Activated T-helper 17 cell treated with anti-CD3 and anti-CD28 coated beads, Interleukin-2, amount 50 U/mL, for 72 hours (primary cell): Measurements from ENCODE around the gene LAPTM5. TPM values are rescaled to one million over a fixed set of nuclear protein-coding genes. Genes with fewer than 3 reads are reported as not detected.

Experiments used
- ATAC-seq: fragments of 150-1000 bp; cut with Tn5 transposase; replicated peaks from 2 replicates; pipeline ENCODE4 v1.10.0; 2021; ENCODE audit warnings: mild to moderate bottlenecking, moderate library complexity
- H3K27ac Mint-ChIP-seq: one replicate; pipeline ENCODE4 v1.8.0; 2022; ENCODE audit warnings: mixed read lengths
- H3K27me3 Mint-ChIP-seq: one replicate; pipeline ENCODE4 v1.8.0; 2022; ENCODE audit warnings: mixed read lengths
- H3K36me3 Mint-ChIP-seq: one replicate; pipeline ENCODE4 v1.8.0; 2022; ENCODE audit warnings: low read depth, mild to moderate bottlenecking, mixed read lengths
- H3K4me1 Mint-ChIP-seq: one replicate; pipeline ENCODE4 v1.8.0; 2022; ENCODE audit warnings: mixed read lengths
- H3K4me3 Mint-ChIP-seq: one replicate; pipeline ENCODE4 v1.8.0; 2022; ENCODE audit warnings: mild to moderate bottlenecking, mixed read lengths
- H3K9me3 Mint-ChIP-seq: one replicate; pipeline ENCODE4 v1.8.0; 2022; ENCODE audit warnings: mixed read lengths
- total RNA-seq, 2 donors: library from RNA; stranded (reverse); gene quantifications; one replicate each; pipeline ENCODE4 v1.2.3, GENCODE V29; 2022

Gene LAPTM5
- total RNA-seq, 2 donors from 2014 or later, result 316 to 333 TPM

DNA sequence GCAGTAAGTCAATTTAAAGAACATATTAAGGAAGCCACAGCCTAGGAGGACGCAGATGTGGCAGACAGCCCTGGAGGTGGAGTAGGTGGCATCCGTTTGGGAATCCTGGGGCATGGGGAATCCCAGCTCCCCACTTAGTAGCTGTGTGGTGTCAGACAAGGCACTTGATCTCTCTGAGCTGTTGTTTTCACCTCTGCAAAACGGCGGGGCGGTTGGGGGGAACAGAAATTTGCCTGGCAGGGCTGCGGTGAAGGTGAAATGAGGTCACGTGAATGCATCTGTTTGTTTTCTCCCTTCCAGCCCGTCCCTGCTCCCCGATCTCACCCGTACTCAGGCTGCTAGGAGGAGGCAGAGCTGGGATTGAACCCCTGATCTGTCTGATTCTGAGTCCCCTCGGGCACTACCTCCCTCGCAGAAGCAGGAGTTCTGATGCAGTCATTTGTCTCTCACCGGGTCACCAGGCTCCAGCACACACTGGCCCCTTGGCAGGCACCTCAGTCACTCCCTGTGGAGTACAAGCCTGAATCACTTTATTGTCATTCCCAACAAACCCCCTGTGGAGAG, 2.2 kb upstream of the LAPTM5 start:
- Mint-ChIP-seq H3K9me3 (no peaks in the 10 kb centered on the region), H3K27ac (peak overlapping the region; percentile 98), H3K4me1 (peaks cover 39% of the 10 kb centered on the region), H3K27me3 (no peaks in the 10 kb centered on the region), H3K4me3 (peak overlapping the region; percentile 85), H3K36me3 (peaks cover 28% of the 10 kb centered on the region)
- peak; percentile 13 for ATAC-seq

DNA sequence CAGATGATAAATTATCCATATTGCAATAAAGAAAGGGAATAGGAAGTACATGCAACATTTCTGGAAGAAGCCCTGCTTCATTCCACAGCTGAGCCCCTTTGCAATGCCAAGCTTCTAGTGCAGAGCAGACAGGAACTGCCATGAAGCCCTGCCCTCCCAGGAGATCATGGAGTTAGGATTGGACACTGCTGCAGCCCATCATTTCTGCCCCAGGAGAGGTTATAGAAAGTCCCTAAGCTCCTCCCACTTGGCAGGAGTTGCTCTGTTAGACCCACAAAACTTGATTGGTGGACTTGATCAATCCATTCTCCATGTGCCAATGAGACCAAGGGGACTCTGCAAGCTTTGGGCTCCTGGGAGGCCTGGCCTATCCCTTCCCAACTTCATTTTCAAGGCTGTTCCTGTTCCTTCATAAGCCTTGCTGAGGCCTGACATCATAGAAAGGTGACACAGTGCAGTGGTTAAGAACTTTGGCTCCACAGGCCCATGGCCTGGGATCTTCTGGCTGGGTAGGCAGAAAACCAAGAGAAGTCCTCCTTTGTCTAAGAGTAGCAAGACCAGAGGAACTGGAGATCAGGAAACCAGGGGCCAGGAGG, 1.3 kb upstream of the LAPTM5 start:
- ATAC-seq, result peak; percentile 23
- no peaks in the 10 kb centered on the region for H3K9me3 Mint-ChIP-seq
- H3K36me3 Mint-ChIP-seq, result peaks cover 37% of the 10 kb centered on the region
- peak overlapping the region; percentile 85 for H3K4me3 Mint-ChIP-seq
- H3K27me3 Mint-ChIP-seq, result no peaks in the 10 kb centered on the region
- H3K4me1 Mint-ChIP-seq, result peaks cover 44% of the 10 kb centered on the region
- H3K27ac Mint-ChIP-seq, result peak overlapping the region; percentile 98

- Mint-ChIP-seq H3K27ac (peak overlapping the region; percentile 98), H3K9me3 (no peaks in the 10 kb centered on the region), H3K36me3 (peaks cover 44% of the 10 kb centered on the region), H3K4me3 (peak overlapping the region; percentile 85), H3K4me1 (peaks cover 51% of the 10 kb centered on the region), H3K27me3 (no peaks in the 10 kb centered on the region)
- ATAC-seq, result no peak
Observed at GRCh38 chr1:30758121-30758688, 631 bp upstream of the LAPTM5 start.

DNA sequence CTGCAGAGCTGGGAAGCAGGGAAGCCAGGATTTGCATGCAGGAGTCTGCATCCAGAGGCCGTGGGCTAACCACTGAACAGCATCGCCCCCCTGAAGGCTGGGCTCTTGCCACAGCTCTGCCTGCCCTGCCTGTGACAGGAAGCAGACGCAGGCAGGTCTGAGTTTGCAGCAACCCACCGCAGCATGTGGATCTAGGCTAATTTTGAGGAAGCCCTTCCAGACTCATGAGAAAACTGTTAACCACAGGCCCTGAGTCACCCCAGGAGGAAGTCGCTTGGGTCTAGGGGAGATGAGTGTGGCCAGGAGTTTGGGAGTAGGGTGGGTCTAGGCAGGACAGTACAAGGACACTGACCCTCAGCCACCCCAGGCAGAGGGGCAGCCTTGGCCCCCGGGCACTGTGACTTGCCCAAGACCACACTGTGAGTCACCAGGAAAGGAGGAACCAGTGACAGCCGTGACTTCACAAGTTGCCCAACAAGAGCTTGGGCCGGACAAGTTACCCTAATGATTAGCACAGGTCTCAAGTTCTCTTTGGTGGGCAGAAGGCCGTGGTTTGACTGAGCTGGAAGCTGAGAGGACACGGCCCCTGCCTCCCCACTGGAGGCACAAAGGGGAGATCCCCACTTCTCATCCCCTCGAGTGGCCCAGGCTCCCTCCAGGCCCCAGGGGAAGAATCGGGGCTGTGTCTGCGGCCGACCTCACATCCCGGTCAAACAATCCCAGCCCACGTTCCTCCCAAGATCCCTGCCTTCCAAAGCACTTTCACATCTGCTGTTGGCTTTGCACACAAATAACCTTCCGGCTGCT, 826 bp downstream of the LAPTM5 start:
- Mint-ChIP-seq H3K4me1 (peaks cover 52% of the 10 kb centered on the region), H3K9me3 (no peaks in the 10 kb centered on the region), H3K27ac (peak overlapping the region; percentile 98), H3K4me3 (peak overlapping the region; percentile 85), H3K36me3 (peaks cover 59% of the 10 kb centered on the region), H3K27me3 (no peaks in the 10 kb centered on the region)
- ATAC-seq, result peak; percentile 70

DNA sequence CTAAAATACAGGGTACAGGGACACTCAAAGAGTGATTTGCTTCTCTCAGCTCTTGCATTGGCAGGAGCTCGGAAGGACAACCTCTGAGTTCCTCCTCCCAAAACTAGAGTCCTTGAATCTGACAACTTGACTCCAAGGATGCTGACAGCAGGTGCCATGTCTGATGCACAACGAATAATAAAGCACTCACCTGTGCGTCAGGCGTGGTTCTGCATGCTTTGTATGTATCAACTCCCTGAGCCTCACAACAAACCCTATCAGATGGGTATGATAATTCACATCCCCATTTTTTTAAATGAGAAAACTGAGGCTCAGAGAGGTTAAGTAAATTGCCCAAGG, 1.4 kb downstream of the LAPTM5 start:
- H3K27me3 Mint-ChIP-seq, result no peaks in the 10 kb centered on the region
- peaks cover 49% of the 10 kb centered on the region for H3K4me1 Mint-ChIP-seq
- H3K9me3 Mint-ChIP-seq, result no peaks in the 10 kb centered on the region
- no peak for ATAC-seq
- peak overlapping the region; percentile 98 for H3K27ac Mint-ChIP-seq
- peaks cover 64% of the 10 kb centered on the region for H3K36me3 Mint-ChIP-seq
- peak overlapping the region; percentile 85 for H3K4me3 Mint-ChIP-seq

GRCh38 chr1:30755746-30756145, 1.8 kb downstream of the LAPTM5 start:
- H3K27ac Mint-ChIP-seq, result peak overlapping the region; percentile 50
- no peaks in the 10 kb centered on the region for H3K27me3 Mint-ChIP-seq
- peaks cover 67% of the 10 kb centered on the region for H3K36me3 Mint-ChIP-seq
- H3K9me3 Mint-ChIP-seq, result no peaks in the 10 kb centered on the region
- ATAC-seq, result no peak
- H3K4me1 Mint-ChIP-seq, result peaks cover 45% of the 10 kb centered on the region
- H3K4me3 Mint-ChIP-seq, result peak overlapping the region; percentile 85

GRCh38 chr1:30755334-30755733, 2.2 kb downstream of the LAPTM5 start:
- Mint-ChIP-seq H3K27ac (peak overlapping the region; percentile 50), H3K9me3 (no peaks in the 10 kb centered on the region), H3K27me3 (no peaks in the 10 kb centered on the region), H3K4me3 (peak overlapping the region; percentile 85), H3K4me1 (peaks cover 44% of the 10 kb centered on the region), H3K36me3 (peaks cover 69% of the 10 kb centered on the region)
- ATAC-seq, result no peak

DNA sequence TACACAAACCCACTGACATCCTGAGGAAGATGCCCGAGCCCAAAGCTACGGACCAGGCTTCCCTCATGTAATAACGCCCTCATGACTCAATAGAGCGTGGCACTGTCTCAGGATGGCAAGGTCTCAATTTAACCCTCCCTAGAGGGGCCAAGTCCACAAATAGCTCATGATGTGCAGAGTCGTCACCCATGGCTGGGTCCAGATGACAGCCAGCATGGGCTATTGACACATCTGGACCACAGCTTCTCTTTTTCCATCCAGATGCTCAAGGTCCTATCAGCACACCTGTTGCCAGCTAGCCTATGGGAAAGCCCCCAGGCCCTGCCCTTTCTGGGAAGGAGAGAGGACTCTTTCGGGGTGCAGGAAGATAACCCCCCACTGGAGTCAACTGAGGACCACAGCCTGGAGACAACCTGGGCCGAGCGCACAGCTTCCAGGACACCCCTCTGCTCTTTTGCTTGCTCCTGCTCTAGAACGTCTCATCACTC, 2.8 kb downstream of the LAPTM5 start:
- Mint-ChIP-seq H3K36me3 (peaks cover 75% of the 10 kb centered on the region), H3K27me3 (no peaks in the 10 kb centered on the region), H3K4me3 (peak overlapping the region; percentile 85), H3K4me1 (peaks cover 45% of the 10 kb centered on the region), H3K27ac (peak overlapping the region; percentile 50), H3K9me3 (no peaks in the 10 kb centered on the region)
- peak; percentile 53 for ATAC-seq

- Mint-ChIP-seq H3K9me3 (no peaks in the 10 kb centered on the region), H3K4me3 (peak overlapping the region; percentile 85), H3K36me3 (peaks cover 86% of the 10 kb centered on the region), H3K27me3 (no peaks in the 10 kb centered on the region), H3K27ac (peak overlapping the region; percentile 50), H3K4me1 (peaks cover 45% of the 10 kb centered on the region)
- ATAC-seq, result no peak
Observed at GRCh38 chr1:30753660-30754123, 3.9 kb downstream of the LAPTM5 start.

DNA sequence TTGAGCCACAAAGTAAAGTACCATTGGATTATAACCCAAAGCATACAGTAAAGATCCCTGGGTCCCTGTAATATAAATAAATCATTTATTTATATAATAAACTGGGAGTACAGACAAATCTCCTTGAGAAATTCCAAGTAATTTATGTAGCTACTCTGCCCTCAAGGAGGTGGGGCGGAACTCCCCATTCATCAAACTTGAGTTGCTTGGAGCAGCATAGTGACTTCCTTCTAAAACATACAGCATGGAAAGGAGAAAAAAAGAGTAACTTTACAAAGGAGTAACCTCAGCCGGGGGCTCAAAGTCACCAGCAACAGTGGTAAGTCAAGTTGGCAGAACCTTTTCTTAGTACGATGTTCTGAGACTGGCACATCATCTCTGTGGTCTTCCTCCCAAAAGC, 4.5 kb downstream of the LAPTM5 start:
- no peak for ATAC-seq
- Mint-ChIP-seq H3K27me3 (no peaks in the 10 kb centered on the region), H3K4me3 (peak overlapping the region; percentile 85), H3K36me3 (peaks cover 92% of the 10 kb centered on the region), H3K27ac (peak overlapping the region; percentile 50), H3K9me3 (no peaks in the 10 kb centered on the region), H3K4me1 (peaks cover 48% of the 10 kb centered on the region)

DNA sequence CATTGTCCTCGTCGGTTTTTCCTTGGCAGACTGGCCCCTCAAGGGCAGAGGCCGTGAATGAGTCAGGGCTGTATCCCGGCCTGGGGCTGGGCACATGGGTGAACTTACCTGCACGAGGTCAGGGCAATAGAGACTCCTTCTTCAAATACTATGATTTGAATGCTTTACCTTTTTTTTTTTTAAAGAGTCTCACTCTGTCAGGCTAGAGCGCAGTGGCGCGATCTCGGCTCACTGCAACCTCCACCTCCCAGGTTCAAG, 5.0 kb downstream of the LAPTM5 start:
- Mint-ChIP-seq H3K36me3 (peaks cover 96% of the 10 kb centered on the region), H3K4me1 (peaks cover 50% of the 10 kb centered on the region), H3K27ac (peak overlapping the region; percentile 93), H3K27me3 (no peaks in the 10 kb centered on the region), H3K9me3 (no peaks in the 10 kb centered on the region), H3K4me3 (peak overlapping the region; percentile 85)
- ATAC-seq, result no peak

DNA sequence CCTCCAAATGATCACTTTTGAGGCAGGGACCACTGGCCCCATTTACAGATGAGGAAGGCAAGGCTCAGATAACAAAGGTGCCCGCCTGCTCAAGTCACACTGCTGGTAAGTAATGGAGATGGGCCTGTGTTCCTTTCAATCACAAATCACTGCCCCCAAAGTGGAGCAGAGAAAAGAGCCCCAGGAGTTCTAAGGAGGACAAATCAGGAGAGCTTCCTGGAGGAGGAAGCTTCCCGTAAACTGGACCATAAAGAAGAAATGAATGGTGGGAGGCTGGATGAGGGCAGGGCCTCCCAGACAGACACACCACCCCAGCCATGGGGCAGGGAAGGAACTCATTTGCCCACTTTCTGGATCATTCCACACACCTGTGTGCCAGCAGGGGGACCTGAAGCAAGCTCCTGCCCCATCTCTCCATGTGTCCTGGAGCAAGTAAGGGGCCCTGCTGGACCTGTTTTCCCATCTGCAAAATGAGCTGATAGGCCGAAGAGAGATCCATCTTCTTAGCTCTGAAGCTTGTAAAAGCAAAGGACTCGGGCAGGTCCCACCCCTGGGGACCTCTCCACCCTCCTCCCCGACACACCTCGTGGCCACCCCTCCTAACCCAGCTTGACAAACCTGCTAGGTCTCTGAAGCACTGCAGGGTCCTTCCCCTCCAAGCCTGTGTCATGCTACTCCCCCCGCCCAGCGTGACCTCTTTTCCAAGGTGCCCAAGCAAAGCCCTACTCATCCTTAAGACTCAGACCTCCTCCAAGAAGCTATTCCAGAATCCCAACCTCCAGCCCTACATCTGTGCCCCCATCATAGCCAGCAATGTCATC, 5.5 kb downstream of the LAPTM5 start:
- no peak for ATAC-seq
- Mint-ChIP-seq H3K27ac (peak overlapping the region; percentile 93), H3K36me3 (peaks cover 96% of the 10 kb centered on the region), H3K9me3 (no peaks in the 10 kb centered on the region), H3K4me1 (peaks cover 56% of the 10 kb centered on the region), H3K4me3 (peak overlapping the region; percentile 85), H3K27me3 (no peaks in the 10 kb centered on the region)

DNA sequence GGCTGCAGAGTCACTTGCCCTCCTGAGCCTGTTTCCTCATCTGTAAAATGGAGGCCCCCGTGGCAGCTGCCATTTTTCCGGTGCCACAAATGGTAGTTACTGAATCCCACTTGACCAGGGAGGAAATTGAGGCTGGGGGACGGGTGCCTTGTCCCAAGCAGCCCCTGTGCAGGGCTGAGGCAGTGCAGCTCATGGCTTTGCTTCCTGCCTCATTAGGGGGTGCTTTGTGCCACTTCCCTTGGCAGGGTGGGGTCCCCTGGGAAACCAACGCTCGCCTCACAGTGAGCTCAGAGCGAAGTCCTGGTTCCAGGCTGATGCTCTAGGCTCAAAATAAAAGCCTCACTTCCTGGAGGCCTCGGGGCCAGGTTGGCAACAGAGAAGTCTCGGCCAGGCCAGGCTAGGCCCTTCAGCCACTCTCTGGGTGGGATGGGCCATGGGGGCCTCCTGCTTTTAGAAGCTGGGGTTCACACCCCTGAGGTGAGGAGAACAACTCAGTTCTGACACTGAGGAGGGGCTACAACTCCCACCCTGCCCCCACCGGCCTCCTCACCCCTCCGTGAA, 6.8 kb downstream of the LAPTM5 start:
- no peak for ATAC-seq
- no peaks in the 10 kb centered on the region for H3K9me3 Mint-ChIP-seq
- H3K27ac Mint-ChIP-seq, result peak overlapping the region; percentile 93
- H3K4me1 Mint-ChIP-seq, result peaks cover 68% of the 10 kb centered on the region
- peaks cover 97% of the 10 kb centered on the region for H3K36me3 Mint-ChIP-seq
- H3K4me3 Mint-ChIP-seq, result peak overlapping the region; percentile 85
- H3K27me3 Mint-ChIP-seq, result no peaks in the 10 kb centered on the region
